Heart left ventricle (tissue), 16 donors: ENCODE results near the gene TMED6. TPM values are rescaled to one million over a fixed set of nuclear protein-coding genes. Genes with fewer than 3 reads are reported as not detected.

Source experiments
- ATAC-seq, 4 donors: fragments of 200-7000 bp; cut with Tn5 transposase; one replicate each; pipeline ENCODE4 v1.9.1; 2020 to 2022; ENCODE audit warnings: moderate library complexity in 4 of 4, mild to moderate bottlenecking in 3 of 4, moderate number of reproducible peaks in 1 of 4
- DNase-seq, 5 donors: peaks; one replicate each; pipeline ENCODE4 v3.0.0-alpha.2; 2020
- H3K27ac ChIP-seq, 12 donors: fragments of 200-600 bp; sonication (generic) in 4 of 12; one replicate each; pipeline versions ENCODE4 v1.5.0 to v1.8.0; 2016 to 2022; ENCODE audit warnings: mild to moderate bottlenecking in 2 of 12
- H3K27me3 ChIP-seq, 9 donors: fragments of 200-600 bp; sonication (generic) in 2 of 9; one replicate each; pipeline versions ENCODE4 v1.5.1 to v1.8.0; 2016 to 2022; ENCODE audit warnings: mild to moderate bottlenecking in 3 of 9
- H3K36me3 ChIP-seq, 9 donors: fragments of 200-600 bp; sonication (generic) in 2 of 9; one replicate each; pipeline versions ENCODE4 v1.5.0 to v1.8.0; 2018 to 2022; ENCODE audit warnings: mild to moderate bottlenecking in 2 of 9
- H3K4me1 ChIP-seq, 12 donors: fragments of 200-600 bp; sonication (generic) in 4 of 12; one replicate each; pipeline versions ENCODE4 v1.5.0 to v1.8.0; 2016 to 2022; ENCODE audit warnings: mild to moderate bottlenecking in 3 of 12
- H3K4me3 ChIP-seq, 12 donors: fragments of 200-600 bp; sonication (generic) in 4 of 12; one replicate each; pipeline versions ENCODE4 v1.5.0 to v1.8.0; 2017 to 2022; ENCODE audit warnings: mild to moderate bottlenecking in 9 of 12, moderate library complexity in 4 of 12
- H3K9me3 ChIP-seq, 12 donors: fragments of 200-600 bp; sonication (generic) in 4 of 12; one replicate each; pipeline versions ENCODE4 v1.5.0 to v1.8.0; 2016 to 2022; ENCODE audit warnings: mild to moderate bottlenecking in 1 of 12
- CTCF ChIP-seq, 12 donors: fragments of 200-600 bp; sonication (generic) in 4 of 12; IDR thresholded peaks; one replicate each; pipeline versions ENCODE4 v1.5.0 to v1.8.0; 2018 to 2022; ENCODE audit warnings: antibody characterized with exemption in 12 of 12, mild to moderate bottlenecking in 5 of 12
- POLR2A ChIP-seq, 2 donors: fragments of 450-650 bp; IDR thresholded peaks; one replicate each; pipeline ENCODE4 v1.6.1; 2017; ENCODE audit warnings: antibody characterized with exemption in 2 of 2, mild to moderate bottlenecking in 2 of 2, moderate library complexity in 2 of 2
- WGBS, 4 donors: extraction: QIAGEN DNeasy Blood & Tissue Kit in 2 of 4; methylation state at CpG; one replicate each; pipeline versions ENCODE4 v1.1.5 to v1.1.7; 2013 to 2018; 5-methylcytosine and 5-hydroxymethylcytosine counted together
- intact Hi-C, 10 donors: fragments of 100-400 bp; cut with DNase I; formaldehyde crosslinking; loops; one replicate each; pipeline versions ENCODE4 v1.11.1 to v1.14.2; 2022
- polyA plus RNA-seq, 2 donors: library from polyadenylated mRNA; stranded (reverse); fragments of 200-250 nt; gene quantifications; one replicate each; pipeline ENCODE4 v1.2.3, GENCODE V29; 2013
- total RNA-seq, 9 donors: library from RNA; depleted of rRNA in 2 of 9; stranded (reverse); fragments of >200 nt in 2 of 9; fragmentation: NEBNext Ultra II Directional in 3 of 9; extraction: Animal tissue kit (Norgen Biotek cat#: 25700) in 3 of 9; gene quantifications; one replicate each; pipeline versions ENCODE4 v1.1.0 to v1.2.4, GENCODE V29; 2016 to 2023
- donor health status: ischemic (EF 13 %, LVEDD 7.1; RV severe dilation, severe dysfunction).
- donor health status: healthy with polysubstance abuse.
- donor health status: DM: no; HTN: yes; CAD: no.
- donor health status: DM: no; HTN: no; CAD: no.
- donor health status: ischemic (EF 25% LVEDD 6.9; RV normal size, moderate dysfunction).
- donor health status: ischemic (EF 25% LVEDD 5.7; RV mildly dilated, moderate dysfunction).
- donor health status: healthy.
- donor health status: DM: yes; HTN: yes; CAD: no.
- donor health status: ischemic (EF 35%, LVEDD 5.7; RV mildly dilated, moderate dysfunction).
- donor health status: nonischemic (EF 11% LVEDD 7.7; RV severe dilation, severe dysfunction).
- donor health status: DM: yes; HTN: yes; CAD: no.
- donor health status: PGD.
- donor health status: ischemic (EF 29% LVEDD 5.4; RV normal size, mild dysfunction).
- donor health status: nonischemic (EF 23%, LVEDD 6.1; RV moderate dilation, normal function).

The TMED6 gene
- total and polyA plus RNA-seq, 11 donors: 0.08 to 0.76 (median 0.56) TPM; not detected in 8

- peaks cover 0 to 95% (median 82%) of the 10 kb centered on the region in 9 donors for H3K36me3 ChIP-seq
- no peaks in the 10 kb centered on the region for H3K9me3 ChIP-seq
- H3K4me3 ChIP-seq: no peak overlapping the region
- H3K27me3 ChIP-seq: no peaks in the 10 kb centered on the region
- 92 to 96% (median 94%) methylated on average over 2 of the region's 2 CpGs for WGBS, 4 donors
- peaks cover 0 to 9% (median 0%) of the 10 kb centered on the region in 12 donors for H3K4me1 ChIP-seq
- DNase-seq (no peak), ATAC-seq (no peak)
- H3K27ac ChIP-seq: no peak overlapping the region
- intact Hi-C loops: no loop called here
- no peak for TF ChIP-seq CTCF (IDR thresholded peaks at IDR 0.05)
- TF ChIP-seq POLR2A (IDR thresholded peaks at IDR 0.05): no peak
Measured at GRCh38 chr16:69371564-69371963, 20.0 kb upstream of the TMED6 start.

- 88 to 95% (median 93%) methylated on average over 4 of the region's 4 CpGs for WGBS, 4 donors
- no peak for DNase-seq
- no peak for TF ChIP-seq CTCF (IDR thresholded peaks at IDR 0.05)
- no peak for TF ChIP-seq POLR2A (IDR thresholded peaks at IDR 0.05)
- Histone ChIP-seq H3K27me3 (no peaks in the 10 kb centered on the region), H3K27ac (no peak overlapping the region), H3K4me1 (peaks cover 0 to 9% (median 0%) of the 10 kb centered on the region in 12 donors), H3K9me3 (no peaks in the 10 kb centered on the region), H3K36me3 (peaks cover 0 to 98% (median 92%) of the 10 kb centered on the region in 9 donors), H3K4me3 (no peak overlapping the region)
- intact Hi-C loops: no loop called here
- ATAC-seq: no peak
Measured at GRCh38 chr16:69368866-69369265, 17.3 kb upstream of the TMED6 start.

- no peak overlapping the region for H3K27ac ChIP-seq
- ATAC-seq (no peak), DNase-seq (no peak)
- WGBS, 4 donors: 67 to 77% (median 72%) methylated on average over 7 of the region's 7 CpGs
- intact Hi-C loops: no loop called here
- TF ChIP-seq CTCF (IDR thresholded peaks at IDR 0.05): no peak
- TF ChIP-seq POLR2A (IDR thresholded peaks at IDR 0.05): no peak
- peaks cover 0 to 4% (median 0%) of the 10 kb centered on the region in 12 donors for H3K4me1 ChIP-seq
- peaks cover 0 to 100% (median 92%) of the 10 kb centered on the region in 9 donors for H3K36me3 ChIP-seq
- H3K4me3 ChIP-seq: no peak overlapping the region
- no peaks in the 10 kb centered on the region for H3K9me3 ChIP-seq
- no peaks in the 10 kb centered on the region for H3K27me3 ChIP-seq
Measured at GRCh38 chr16:69367980-69368379, 16.4 kb upstream of the TMED6 start.

GRCh38 chr16:69366431-69366830 is 14.8 kb upstream of the TMED6 start:
- ATAC-seq (no peak), DNase-seq (no peak)
- Histone ChIP-seq H3K36me3 (peaks cover 0 to 94% (median 77%) of the 10 kb centered on the region in 9 donors), H3K27me3 (no peaks in the 10 kb centered on the region), H3K27ac (no peak overlapping the region), H3K4me1 (no peaks in the 10 kb centered on the region), H3K4me3 (no peak overlapping the region), H3K9me3 (no peaks in the 10 kb centered on the region)
- WGBS, 4 donors: 91 to 95% (median 92%) methylated on average over 7 of the region's 7 CpGs
- TF ChIP-seq POLR2A (IDR thresholded peaks at IDR 0.05) (no peak), CTCF (IDR thresholded peaks at IDR 0.05) (no peak)
- intact Hi-C loops: no loop called here
